Gastrocnemius medialis (tissue), 4 donors: ENCODE measurements around the gene DUS1L. TPM values are rescaled to one million over a fixed set of nuclear protein-coding genes. Genes with fewer than 3 reads are reported as not detected.

Experiments used
- ATAC-seq, 2 donors: fragments of 150-250 bp; one replicate each; pipeline ENCODE4 v1.9.1; 2016
- DNase-seq, 2 donors: peaks; one replicate each; pipeline ENCODE4 v3.0.0-alpha.2; 2019
- H3K27ac ChIP-seq, 4 donors: fragments of 200-600 bp; sonication (generic); 1 replicate in 1 of 4; 2 replicates in 3 of 4; pipeline ENCODE4 v1.5.1; 2016 to 2018; ENCODE audit warnings: mild to moderate bottlenecking in 2 of 4, moderate library complexity in 1 of 4
- H3K27me3 ChIP-seq, 3 donors: fragments of 200-600 bp; sonication (generic) in 2 of 3; 1 replicate in 1 of 3; 2 replicates in 2 of 3; pipeline versions ENCODE4 v1.5.1 to v1.6.0; 2016 to 2019; ENCODE audit warnings: mild to moderate bottlenecking in 1 of 3, moderate library complexity in 1 of 3
- H3K36me3 ChIP-seq, 2 donors: fragments of 200-600 bp; sonication (generic) in 1 of 2; one replicate each; pipeline ENCODE4 v1.5.1; 2017 to 2018
- H3K4me1 ChIP-seq, 2 donors: fragments of 200-600 bp; sonication (generic) in 1 of 2; one replicate each; pipeline ENCODE4 v1.5.1; 2016 to 2017; ENCODE audit warnings: mild to moderate bottlenecking in 2 of 2
- H3K4me3 ChIP-seq, 4 donors: fragments of 200-600 bp; sonication (generic) in 3 of 4; 1 replicate in 1 of 4; 2 replicates in 3 of 4; pipeline ENCODE4 v1.5.1; 2016 to 2019; ENCODE audit warnings: mild to moderate bottlenecking in 2 of 4
- H3K9me3 ChIP-seq, 3 donors: fragments of 200-600 bp; sonication (generic) in 2 of 3; 1 replicate in 1 of 3; 2 replicates in 2 of 3; pipeline ENCODE4 v1.5.1; 2016 to 2019
- POLR2A ChIP-seq, 2 donors: fragments of 450-650 bp; IDR thresholded peaks; one replicate each; pipeline ENCODE4 v1.6.1; 2017; ENCODE audit warnings: antibody characterized with exemption in 2 of 2, mild to moderate bottlenecking in 2 of 2, moderate library complexity in 2 of 2
- in situ Hi-C, 4 donors: fragments of 200-750 bp; cut with MboI; loops; one replicate each; pipeline versions ENCODE4 v1.15.0 to v1.8.0; 2017; ENCODE audit warnings: low sequenced_read_pairs in 4 of 4
- intact Hi-C: fragments of 100-400 bp; cut with DNase I; formaldehyde crosslinking; loops from one replicate; pipeline ENCODE4 v1.15.1; 2023; ENCODE audit warnings: low total_unique reads
- total RNA-seq, 4 donors: library from RNA; depleted of rRNA; stranded (reverse); fragments of >200 nt; gene quantifications; one replicate each; pipeline versions ENCODE4 v1.1.0 to v1.2.3, GENCODE V29; 2016
- TF ChIP-seq, protein P1 (sequence below), 5 experiments: fragments of 450-650 bp in 3 of 5; fragments of 200-600 bp in 2 of 5; sonication (generic) in 2 of 5; IDR thresholded peaks in 4 of 5; conservative IDR thresholded peaks in 1 of 5; 1 replicate in 4 of 5; 2 replicates in 1 of 5; pipeline ENCODE4 v1.5.1; 2016 to 2019; ENCODE audit warnings: antibody characterized with exemption in 5 of 5, mild to moderate bottlenecking in 3 of 5, moderate library complexity in 3 of 5

DUS1L gene
- total RNA-seq, 4 donors from 2014 or later, result 54.6 to 119 (median 83.2) TPM

DNA sequence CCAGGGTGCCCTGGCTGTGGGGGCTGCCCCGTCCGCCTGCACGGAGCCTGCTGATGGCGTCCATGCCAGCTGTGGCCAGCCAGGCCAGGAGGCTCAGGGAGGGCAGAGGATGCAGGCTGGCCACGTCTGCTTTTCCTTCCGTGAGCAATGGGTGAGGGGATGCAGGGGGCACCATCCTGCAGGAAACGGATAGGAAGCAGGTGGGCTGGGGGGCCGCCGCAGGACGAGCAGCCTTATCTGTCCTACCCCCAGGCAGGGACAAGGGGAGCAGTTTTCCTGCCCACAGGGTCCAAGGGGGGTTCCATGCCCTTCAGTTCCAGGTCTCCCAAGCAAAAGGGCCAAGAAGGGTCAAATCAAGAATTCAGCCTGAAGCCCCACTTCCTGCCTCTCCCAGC lies 6.8 kb downstream of the DUS1L start:
- H3K27ac ChIP-seq, result no peak overlapping the region
- intact Hi-C loops (no loop called here), in situ Hi-C loops (no loop called here)
- DNase-seq (no peak), ATAC-seq (no peak)
- no peak overlapping the region for H3K4me3 ChIP-seq
- H3K4me1 ChIP-seq, result peaks cover under 1 to 3% of the 10 kb centered on the region in 2 donors
- H3K27me3 ChIP-seq, result no peaks in the 10 kb centered on the region
- H3K36me3 ChIP-seq, result peaks cover 0 to 88% of the 10 kb centered on the region in 2 donors
- H3K9me3 ChIP-seq, result no peaks in the 10 kb centered on the region
- TF ChIP-seq, protein P1, sequence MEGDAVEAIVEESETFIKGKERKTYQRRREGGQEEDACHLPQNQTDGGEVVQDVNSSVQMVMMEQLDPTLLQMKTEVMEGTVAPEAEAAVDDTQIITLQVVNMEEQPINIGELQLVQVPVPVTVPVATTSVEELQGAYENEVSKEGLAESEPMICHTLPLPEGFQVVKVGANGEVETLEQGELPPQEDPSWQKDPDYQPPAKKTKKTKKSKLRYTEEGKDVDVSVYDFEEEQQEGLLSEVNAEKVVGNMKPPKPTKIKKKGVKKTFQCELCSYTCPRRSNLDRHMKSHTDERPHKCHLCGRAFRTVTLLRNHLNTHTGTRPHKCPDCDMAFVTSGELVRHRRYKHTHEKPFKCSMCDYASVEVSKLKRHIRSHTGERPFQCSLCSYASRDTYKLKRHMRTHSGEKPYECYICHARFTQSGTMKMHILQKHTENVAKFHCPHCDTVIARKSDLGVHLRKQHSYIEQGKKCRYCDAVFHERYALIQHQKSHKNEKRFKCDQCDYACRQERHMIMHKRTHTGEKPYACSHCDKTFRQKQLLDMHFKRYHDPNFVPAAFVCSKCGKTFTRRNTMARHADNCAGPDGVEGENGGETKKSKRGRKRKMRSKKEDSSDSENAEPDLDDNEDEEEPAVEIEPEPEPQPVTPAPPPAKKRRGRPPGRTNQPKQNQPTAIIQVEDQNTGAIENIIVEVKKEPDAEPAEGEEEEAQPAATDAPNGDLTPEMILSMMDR (IDR thresholded peaks at IDR 0.05 in 4 of 5, conservative IDR thresholded peaks at IDR 0.05 in 1 of 5), result no peak
- TF ChIP-seq POLR2A (IDR thresholded peaks at IDR 0.05), result no peak

DNA sequence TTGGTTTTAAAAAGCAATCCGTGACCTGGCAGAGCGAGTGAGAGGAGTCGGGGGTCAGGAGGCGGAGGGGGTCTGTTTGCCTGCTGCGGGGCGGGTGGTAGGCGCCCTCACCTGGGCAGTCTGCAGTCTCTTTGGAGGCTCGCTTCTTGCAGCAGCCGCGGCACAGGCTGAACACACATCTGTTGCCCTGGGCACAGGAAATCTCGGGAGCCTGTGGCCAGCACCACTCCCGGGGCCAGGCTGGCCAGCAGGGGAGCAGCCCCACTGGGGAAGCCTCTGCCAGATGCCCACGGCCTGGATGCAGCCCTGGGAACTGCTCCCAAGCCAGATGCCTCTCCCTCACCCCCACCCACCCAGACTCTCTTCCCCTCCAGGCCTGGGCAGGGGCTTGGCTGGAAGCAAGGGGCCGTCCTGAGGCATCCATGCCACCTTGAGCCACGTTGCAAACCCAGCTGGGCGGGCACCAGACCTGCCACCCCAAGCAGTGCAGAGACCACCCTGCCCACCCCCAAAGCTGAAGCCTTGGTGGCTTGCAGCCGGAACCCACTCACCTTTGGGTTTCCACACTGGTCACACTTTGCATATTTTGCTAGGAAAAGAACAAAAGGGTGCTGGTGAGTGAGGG lies 7.3 kb downstream of the DUS1L start:
- no peak overlapping the region for H3K27ac ChIP-seq
- no peak overlapping the region for H3K4me3 ChIP-seq
- H3K4me1 ChIP-seq, result peaks cover under 1 to 4% of the 10 kb centered on the region in 2 donors
- no peaks in the 10 kb centered on the region for H3K27me3 ChIP-seq
- DNase-seq (no peak), ATAC-seq (no peak)
- peaks cover 0 to 93% of the 10 kb centered on the region in 2 donors for H3K36me3 ChIP-seq
- intact Hi-C loops, result no loop called here
- in situ Hi-C loops, result no loop called here
- TF ChIP-seq, protein P1 (IDR thresholded peaks at IDR 0.05 in 4 of 5, conservative IDR thresholded peaks at IDR 0.05 in 1 of 5), result no peak
- TF ChIP-seq POLR2A (IDR thresholded peaks at IDR 0.05), result no peak
- no peaks in the 10 kb centered on the region for H3K9me3 ChIP-seq

DNA sequence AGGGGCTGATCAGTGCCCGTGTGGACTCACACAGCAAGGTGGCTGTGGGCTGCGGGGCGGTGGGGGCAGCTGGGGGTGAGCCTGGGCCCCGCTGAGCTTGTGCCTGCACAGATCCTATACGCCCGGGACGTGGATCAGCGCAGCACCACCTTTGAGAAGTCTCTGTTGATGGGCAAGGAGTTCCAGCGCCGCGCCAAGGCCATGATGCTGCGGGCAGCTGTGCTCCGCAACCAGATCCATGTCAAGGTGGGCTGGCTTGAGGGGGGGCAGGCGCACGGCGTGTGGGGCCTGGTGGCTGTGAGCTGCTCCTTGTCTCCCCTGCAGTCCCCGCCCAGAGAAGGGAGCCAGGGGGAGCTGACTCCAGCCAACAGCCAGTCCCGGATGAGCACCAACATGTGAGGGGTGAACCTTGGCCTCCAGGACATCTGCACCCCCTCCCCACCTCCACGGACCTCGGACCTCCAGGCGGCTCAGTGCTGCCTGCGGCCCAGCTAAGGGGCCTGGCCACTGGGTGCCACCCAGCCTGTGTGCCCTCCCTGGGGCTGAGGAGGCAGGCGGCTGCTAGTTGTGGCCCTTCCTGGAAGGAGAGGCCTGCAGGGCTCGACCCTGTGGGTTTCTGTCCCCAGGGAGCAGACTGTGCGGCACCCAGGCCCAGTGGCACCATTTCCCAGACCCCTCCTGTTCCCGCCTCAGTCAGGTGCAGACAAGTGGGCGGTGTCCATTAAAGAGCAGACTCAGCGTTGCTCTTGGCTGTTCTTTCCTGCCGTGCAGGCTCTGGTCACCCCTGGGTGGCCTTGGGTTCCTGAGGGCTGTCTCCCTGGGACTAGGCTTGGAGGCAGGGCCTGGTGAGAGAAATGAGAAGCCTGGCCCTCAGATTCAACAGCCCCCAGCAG lies 8.6 kb downstream of the DUS1L start:
- TF ChIP-seq, protein P1 (IDR thresholded peaks at IDR 0.05 in 4 of 5, conservative IDR thresholded peaks at IDR 0.05 in 1 of 5), result no peak
- no peak for TF ChIP-seq POLR2A (IDR thresholded peaks at IDR 0.05)
- in situ Hi-C loops, result no loop called here
- intact Hi-C loops, result no loop called here

DNA sequence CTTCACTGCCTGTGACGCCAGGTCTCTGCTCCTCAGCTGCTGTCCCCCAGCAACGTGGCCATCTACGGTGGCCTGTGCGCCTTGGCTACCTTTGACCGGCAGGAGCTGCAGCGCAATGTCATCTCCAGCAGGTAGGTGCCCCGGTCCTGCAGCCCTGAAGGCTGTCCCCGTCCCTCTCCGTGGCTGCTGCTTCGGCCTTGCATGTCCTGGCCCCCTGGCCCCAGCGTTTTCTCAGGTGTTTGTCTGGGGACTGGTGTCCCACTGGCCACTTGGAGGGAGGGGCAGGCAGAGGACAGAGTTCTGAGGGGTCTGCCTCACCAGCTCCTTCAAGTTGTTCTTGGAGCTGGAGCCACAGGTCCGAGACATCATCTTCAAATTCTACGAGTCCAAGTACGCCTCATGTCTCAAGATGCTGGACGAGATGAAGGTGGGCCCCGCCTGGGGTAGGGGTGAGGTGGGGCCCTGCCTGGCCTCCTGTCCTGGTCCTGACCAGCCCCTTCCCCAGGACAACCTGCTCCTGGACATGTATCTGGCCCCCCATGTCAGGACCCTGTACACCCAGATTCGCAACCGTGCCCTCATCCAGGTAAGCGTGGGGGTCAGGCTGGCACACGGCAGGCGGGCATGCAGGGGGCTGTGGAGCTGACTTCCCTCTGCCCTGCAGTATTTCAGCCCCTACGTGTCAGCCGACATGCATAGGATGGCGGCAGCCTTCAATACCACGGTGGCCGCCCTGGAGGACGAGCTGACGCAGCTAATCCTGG lies 9.5 kb downstream of the DUS1L start:
- DNase-seq (no peak), ATAC-seq (no peak)
- intact Hi-C loops, result no loop called here
- in situ Hi-C loops, result no loop called here
- TF ChIP-seq, protein P1 (IDR thresholded peaks at IDR 0.05 in 4 of 5, conservative IDR thresholded peaks at IDR 0.05 in 1 of 5), result no peak
- no peak for TF ChIP-seq POLR2A (IDR thresholded peaks at IDR 0.05)
- Histone ChIP-seq H3K9me3 (no peaks in the 10 kb centered on the region), H3K36me3 (peaks cover 0 to 74% of the 10 kb centered on the region in 2 donors), H3K4me3 (no peak overlapping the region), H3K4me1 (peaks cover 10 to 17% of the 10 kb centered on the region in 2 donors), H3K27ac (no peak overlapping the region), H3K27me3 (no peaks in the 10 kb centered on the region)

More for the DNA sequence above, 8.6 kb downstream of the DUS1L start:
- DNase-seq (no peak), ATAC-seq (no peak)
- H3K36me3 ChIP-seq, result peaks cover 0 to 81% of the 10 kb centered on the region in 2 donors
- peaks cover 10 to 17% of the 10 kb centered on the region in 2 donors for H3K4me1 ChIP-seq
- H3K27ac ChIP-seq, result no peak overlapping the region
- no peaks in the 10 kb centered on the region for H3K9me3 ChIP-seq
- H3K4me3 ChIP-seq, result no peak overlapping the region
- H3K27me3 ChIP-seq, result no peaks in the 10 kb centered on the region
